Placental epithelial cell (primary cell): Measurements from ENCODE around the gene PRR18. TPM values are rescaled to one million over a fixed set of nuclear protein-coding genes. Genes with fewer than 3 reads are reported as not detected.

Experiments
- total RNA-seq: library from RNA; depleted of rRNA; stranded (reverse); fragments of >200 nt; gene quantifications from 2 replicates; pipeline ENCODE4 v1.2.3, GENCODE V29; 2012

PRR18 gene
- total RNA-seq, result not detected in 2 replicates

GRCh38 chr6:166308033-166308768 is at the start of gene PRR18:
PRR18 (minus strand) TSS chr6:166308392; CDS start chr6:166308142, 250 bp downstream.

GRCh38 chr6:166342349-166343149 is 34.4 kb upstream of the PRR18 start, which contains the start of gene SFT2D1:
SFT2D1 (minus strand) TSS chr6:166342545; CDS start chr6:166342481, 64 bp downstream.

Other genes with a start within 250 kb of the PRR18 start
- gene TBXT, start 140.5 kb downstream of the PRR18 start, total RNA-seq, result not detected in 2 replicates
- gene SFT2D1, start 34.2 kb upstream of the PRR18 start, total RNA-seq, result 11.0 and 24.8 TPM in 2 replicates
- gene MPC1, start 74.5 kb upstream of the PRR18 start, total RNA-seq, result 11.0 and 58.7 TPM in 2 replicates